ENCODE results near the gene DNLZ. TPM values are rescaled to one million over a fixed set of nuclear protein-coding genes. Genes with fewer than 3 reads are reported as not detected.

Gene DNLZ
- total and polyA plus RNA-seq, 2 donors (not counting 3 experiments of a cell fraction or from before 2014, with no cell fraction given) = 26.9 to 38.4 TPM

- H3K9me3 ChIP-seq (replicated peaks; ENCODE audit: control insufficient read depth, insufficient read depth, low read length) = no peaks in the 10 kb centered on the region
- DNase-seq (ENCODE audit: low read depth, low spot score) = no peak
- H3K4me1 ChIP-seq (ENCODE audit: control insufficient read depth, extremely low read depth, insufficient read depth, low read length) = no peaks in the 10 kb centered on the region
- CTCF ChIA-PET = no interaction called here
- no peak overlapping the region for H3K4me2 ChIP-seq (ENCODE audit: insufficient read depth, low read length)
- no peak for FAIRE-seq
- H4K20me1 ChIP-seq (replicated peaks; ENCODE audit: control insufficient read depth, extremely low read depth, insufficient read depth, low read length) = no peaks in the 10 kb centered on the region
- intact Hi-C loops (cut with micrococcal nuclease) (no loop called here), dilution Hi-C loops (cut with MboI; ENCODE audit: extremely low pct_ligation_motif_present, low sequenced_read_pairs) (no loop called here)
- no peak overlapping the region for H3K4me3 ChIP-seq (replicated peaks in 1 of 3; ENCODE audit: insufficient read depth in 1 of 3, low read depth in 1 of 3, low read length in 3 of 3)
- POLR2A ChIA-PET = no interaction called here
- H3K9ac ChIP-seq (replicated peaks; ENCODE audit: extremely low read depth, insufficient read depth, low read length) = no peak overlapping the region
- no peak overlapping the region for H2AFZ ChIP-seq (ENCODE audit: low read depth, low read length)
- no peak overlapping the region for H3K27ac ChIP-seq (ENCODE audit: insufficient read depth, low read depth, low read length)
- no peaks in the 10 kb centered on the region for H3K79me2 ChIP-seq (ENCODE audit: control insufficient read depth, insufficient read depth, low read length)
- H3K36me3 ChIP-seq (ENCODE audit: control insufficient read depth in 2 of 2, extremely low read depth in 1 of 2, insufficient read depth in 2 of 2, low read length in 2 of 2) = peaks cover 4 to 51% of the 10 kb centered on the region in 2 experiments
- no peaks in the 10 kb centered on the region for H3K9me1 ChIP-seq (replicated peaks; ENCODE audit: control insufficient read depth, extremely low read depth, insufficient read depth, low read length)
- no TSS peak for BruUV-seq (replicated peaks)
- TF ChIP-seq EZH2 (IDR thresholded peaks at IDR 0.05; ENCODE audit: borderline replicate concordance, low read depth, low read length, severe bottlenecking) (no peak), POLR2A (IDR thresholded peaks at IDR 0.05; ENCODE audit: low read depth, low read length) (no peak), JUN (IDR thresholded peaks at IDR 0.05; ENCODE audit: borderline replicate concordance, insufficient read depth, insufficient read length, low read depth) (no peak), FOS (IDR thresholded peaks at IDR 0.05; ENCODE audit: borderline replicate concordance, insufficient read depth, low read length) (no peak), CTCF (IDR thresholded peaks at IDR 0.05; ENCODE audit: extremely low read depth in 1 of 2, insufficient read depth in 1 of 2, low read depth in 1 of 2, low read length in 2 of 2) (no peak), MYC (IDR thresholded peaks at IDR 0.05; ENCODE audit: low read depth, low read length) (no peak), GATA2 (IDR thresholded peaks at IDR 0.05; ENCODE audit: insufficient read depth, insufficient read length, low read depth, low read length) (no peak), POLR2AphosphoS5 (IDR thresholded peaks at IDR 0.05; ENCODE audit: insufficient read depth, low read depth, low read length) (no peak), MAX (IDR thresholded peaks at IDR 0.05; ENCODE audit: insufficient read depth, insufficient read length) (no peak)
- no peaks in the 10 kb centered on the region for H3K27me3 ChIP-seq (ENCODE audit: control insufficient read depth in 2 of 2, insufficient read depth in 2 of 2, low read length in 2 of 2)
These were observed 16.8 kb upstream of the DNLZ start for GRCh38 chr9:136380381-136380780.

All from endothelial cell of umbilical vein (primary cell).